PC-9 (cell line): ENCODE measurements around the gene CASP8. TPM values are rescaled to one million over a fixed set of nuclear protein-coding genes. Genes with fewer than 3 reads are reported as not detected.

Source experiments
- BruUV-seq: library from RNA; stranded (reverse); fragments of 400-500 nt; replicated peaks from 2 replicates; lab custom pipeline; 2021; lab: Mats Ljungman, UMichigan
- CTCF ChIA-PET: fragments of 300-600 bp; sonication (Branson Sonifier 250); formaldehyde crosslinking; loops from one replicate; lab custom pipeline; 2022; ENCODE audit warnings: antibody characterized with exemption; lab: Charles Lee
- POLR2A ChIA-PET: fragments of 300-600 bp; sonication (Branson Sonifier 250); formaldehyde crosslinking; loops from one replicate; lab custom pipeline; 2022; ENCODE audit warnings: antibody characterized with exemption; ENCODE audit not compliant: unreplicated experiment; lab: Charles Lee
- DNase-seq, 2 experiments: peaks; one replicate each; pipeline versions ENCODE4 v3.0.0 to v3.0.0-alpha.2; 2015 to 2022; ENCODE audit warnings: mixed read lengths in 1 of 2
- H2AFZ ChIP-seq: fragments of 200-600 bp; sonication (generic); 2 replicates; pipeline ENCODE4 v1.8.1; 2017; ENCODE audit warnings: antibody characterized with exemption
- H3F3A ChIP-seq: fragments of 200-600 bp; sonication (generic); 2 replicates; pipeline ENCODE4 v1.8.1; 2017; ENCODE audit warnings: antibody characterized with exemption, mild to moderate bottlenecking, low read depth; ENCODE audit not compliant: insufficient read depth
- H3K27ac ChIP-seq: fragments of 200-600 bp; sonication (generic); 2 replicates; pipeline ENCODE4 v1.6.1; 2016; ENCODE audit warnings: mixed run types
- H3K27me3 ChIP-seq: fragments of 200-600 bp; sonication (generic); 2 replicates; pipeline ENCODE4 v1.6.1; 2016; ENCODE audit warnings: low read depth, mixed run types; ENCODE audit not compliant: insufficient read depth
- H3K36me3 ChIP-seq: fragments of 200-600 bp; sonication (generic); 2 replicates; pipeline ENCODE4 v1.6.1; 2016; ENCODE audit warnings: low read depth, mixed run types
- H3K4me1 ChIP-seq: fragments of 200-600 bp; sonication (generic); replicated peaks from 2 replicates; pipeline ENCODE4 v1.6.1; 2016; ENCODE audit warnings: mixed run types; ENCODE audit not compliant: insufficient read depth
- H3K4me2 ChIP-seq: fragments of 200-600 bp; sonication (generic); 2 replicates; pipeline ENCODE4 v1.6.1; 2017; ENCODE audit warnings: mixed run types
- H3K4me3 ChIP-seq: fragments of 200-600 bp; sonication (generic); 2 replicates; pipeline ENCODE4 v1.6.1; 2016; ENCODE audit warnings: mixed run types
- H3K79me2 ChIP-seq: fragments of 200-600 bp; sonication (generic); 2 replicates; pipeline ENCODE4 v1.6.1; 2017; ENCODE audit warnings: low read depth, mixed run types
- H3K9me2 ChIP-seq: fragments of 200-600 bp; sonication (generic); 2 replicates; pipeline ENCODE4 v1.8.1; 2017; ENCODE audit warnings: mild to moderate bottlenecking; ENCODE audit not compliant: insufficient read depth
- H3K9me3 ChIP-seq: fragments of 200-600 bp; sonication (generic); 2 replicates; pipeline ENCODE4 v1.8.1; 2016; ENCODE audit warnings: low read depth; ENCODE audit not compliant: insufficient read depth
- H4K20me1 ChIP-seq: fragments of 200-600 bp; sonication (generic); 2 replicates; pipeline ENCODE4 v1.8.1; 2017; ENCODE audit not compliant: insufficient read depth
- CTCF ChIP-seq: fragments of 200-600 bp; sonication (generic); conservative IDR thresholded peaks from 2 replicates; pipeline ENCODE4 v1.6.1; 2017; ENCODE audit warnings: mixed run types, antibody characterized with exemption, mild to moderate bottlenecking, moderate library complexity
- EZH2 ChIP-seq: fragments of 200-600 bp; sonication (generic); IDR thresholded peaks from 2 replicates; pipeline ENCODE4 v1.8.0; 2017; ENCODE audit warnings: antibody characterized with exemption, low read depth
- intact Hi-C: fragments of 100-400 bp; cut with micrococcal nuclease; formaldehyde crosslinking; loops from one replicate; pipeline ENCODE4 v1.10.0; 2022; ENCODE audit not compliant: unreplicated experiment
- total RNA-seq: library from RNA; stranded (reverse); gene quantifications from 2 replicates; pipeline ENCODE4 v1.2.3, GENCODE V29; 2021

The CASP8 gene
- total RNA-seq, 1 experiment from 2014 or later, result 48.2 TPM

GRCh38 chr2:201242571-201243277, 17.6 kb upstream of the CASP8 start:
- intact Hi-C loops, result no loop called here
- ChIA-PET CTCF (no interaction called here), POLR2A (interaction anchor here (0.6 to 0.7 kb wide), 2 partner anchors 266 to 373 kb away, joined by 3 to 4 read pairs; no protein-coding TSS in a partner anchor)
- H2AFZ ChIP-seq, result no peak overlapping the region
- H3K4me3 ChIP-seq, result no peak overlapping the region
- no peak overlapping the region for H3K4me2 ChIP-seq
- DNase-seq, result no peak
- no peak overlapping the region for H3K27ac ChIP-seq
- H3K9me3 ChIP-seq, result peaks cover 14% of the 10 kb centered on the region; the same call in 1 of the 2 replicates
- no TSS peak for BruUV-seq
- TF ChIP-seq CTCF, result no peak
- TF ChIP-seq EZH2, result no peak
- no peaks in the 10 kb centered on the region for H3K9me2 ChIP-seq
- H3F3A ChIP-seq, result no peaks in the 10 kb centered on the region
- H4K20me1 ChIP-seq, result no peaks in the 10 kb centered on the region
- no peaks in the 10 kb centered on the region for H3K4me1 ChIP-seq
- H3K36me3 ChIP-seq, result peaks cover 17% of the 10 kb centered on the region; the same call in 1 of the 2 replicates
- H3K79me2 ChIP-seq, result no peaks in the 10 kb centered on the region
- no peaks in the 10 kb centered on the region for H3K27me3 ChIP-seq

- Histone ChIP-seq H3K27me3 (no peaks in the 10 kb centered on the region), H3K27ac (no peak overlapping the region), H3K36me3 (peaks cover 8% of the 10 kb centered on the region; the same call in 1 of the 2 replicates), H3F3A (no peaks in the 10 kb centered on the region), H3K9me2 (no peaks in the 10 kb centered on the region), H3K4me1 (no peaks in the 10 kb centered on the region), H3K4me2 (no peak overlapping the region), H4K20me1 (no peaks in the 10 kb centered on the region), H3K4me3 (no peak overlapping the region), H3K9me3 (peaks cover 14% of the 10 kb centered on the region; the same call in 1 of the 2 replicates), H3K79me2 (no peaks in the 10 kb centered on the region), H2AFZ (no peak overlapping the region)
- intact Hi-C loops, result no loop called here
- DNase-seq, result no peak
- no TSS peak for BruUV-seq
- CTCF ChIA-PET, result no interaction called here
- POLR2A ChIA-PET, result interaction anchor here (0.6 kb wide), 1 partner anchor 101 kb away, joined by 6 read pairs; no protein-coding TSS in a partner anchor
- TF ChIP-seq CTCF, result no peak
- TF ChIP-seq EZH2, result no peak
These were observed 15.5 kb upstream of the CASP8 start for GRCh38 chr2:201244829-201245228.

- Histone ChIP-seq H3K36me3 (no peaks in the 10 kb centered on the region), H3K4me2 (no peak overlapping the region), H3K9me3 (0 out of 2 replicates have a peak, but pooled peaks cover 2% of the 10 kb centered on the region), H3K27ac (no peak overlapping the region), H3K9me2 (no peaks in the 10 kb centered on the region), H3K4me3 (no peak overlapping the region), H3K4me1 (no peaks in the 10 kb centered on the region), H2AFZ (no peak overlapping the region), H3K79me2 (no peaks in the 10 kb centered on the region), H3F3A (no peaks in the 10 kb centered on the region), H4K20me1 (no peaks in the 10 kb centered on the region), H3K27me3 (no peaks in the 10 kb centered on the region)
- ChIA-PET POLR2A (no interaction called here), CTCF (no interaction called here)
- intact Hi-C loops, result no loop called here
- TF ChIP-seq EZH2 (no peak), CTCF (no peak)
- DNase-seq, result no peak
- BruUV-seq, result no TSS peak
These were observed 14.1 kb upstream of the CASP8 start for GRCh38 chr2:201246280-201246679.
